ENCODE measurements around the gene MIF4GD. TPM values are rescaled to one million over a fixed set of nuclear protein-coding genes. Genes with fewer than 3 reads are reported as not detected.

Gene MIF4GD
- total and polyA plus RNA-seq, 9 of the 15 experiments (the other 6 are each of a cell fraction or from before 2014, with no cell fraction given) = 11.8 to 63.8 (median 28.1) TPM

DNA sequence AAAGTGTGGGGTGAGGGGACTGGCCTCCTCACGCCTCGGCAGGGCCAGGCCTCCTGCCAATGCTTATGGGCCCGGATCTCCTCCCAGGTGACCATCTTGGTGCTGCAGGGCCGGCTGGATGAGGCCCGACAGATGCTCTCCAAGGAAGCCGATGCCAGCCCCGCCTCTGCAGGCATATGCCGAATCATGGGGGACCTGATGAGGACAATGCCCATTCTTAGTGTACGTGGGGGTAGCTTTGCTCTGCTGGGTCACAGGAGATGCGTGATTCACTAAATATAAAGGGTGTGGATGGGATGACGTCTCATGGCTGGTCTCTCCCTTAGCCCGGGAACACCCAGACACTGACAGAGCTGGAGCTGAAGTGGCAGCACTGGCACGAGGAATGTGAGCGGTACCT lies 46.0 kb downstream of the MIF4GD start:
- ChIA-PET CTCF (ENCODE audit: low intra/inter-chr PET ratio) (no interaction called here), POLR2A (interaction anchor here (0.8 to 1.9 kb wide), 5 partner anchors 10 to 154 kb away, joined by 3 to 6 read pairs (median 4); partner anchors contain the start of gene MRPS7)
- Histone ChIP-seq H2AFZ (ENCODE audit: low read depth, low read length) (no peak overlapping the region), H3K9ac (ENCODE audit: insufficient read depth in 1 of 2, low read depth in 2 of 2, low read length in 2 of 2) (0 out of 4 replicates have a peak overlapping the region, but pooled peaks of 1 of the 2 experiments have one; percentile 41), H3K36me3 (ENCODE audit: control insufficient read depth, insufficient read depth, low read length) (peaks cover 78% of the 10 kb centered on the region), H3K27ac (ENCODE audit: extremely low read depth, low read depth, low read length) (no peak overlapping the region), H3K79me2 (ENCODE audit: control insufficient read depth, insufficient read depth, low read length) (0 out of 3 replicates have a peak, but pooled peaks cover 5% of the 10 kb centered on the region), H3K27me3 (ENCODE audit: control insufficient read depth in 2 of 2, insufficient read depth in 2 of 2, low read length in 2 of 2) (no peaks in the 10 kb centered on the region), H3K4me1 (replicated peaks in 1 of 2; ENCODE audit: control insufficient read depth in 2 of 2, insufficient read depth in 2 of 2, low read length in 2 of 2) (no peaks in the 10 kb centered on the region), H3K4me2 (ENCODE audit: insufficient read depth, low read length) (no peak overlapping the region), H3K9me1 (ENCODE audit: control insufficient read depth, insufficient read depth, low read length) (no peaks in the 10 kb centered on the region), H3K9me3 (replicated peaks; ENCODE audit: control insufficient read depth, insufficient read depth, low read depth, low read length) (no peaks in the 10 kb centered on the region), H4K20me1 (replicated peaks; ENCODE audit: control insufficient read depth, insufficient read depth, low read length) (no peaks in the 10 kb centered on the region), H3K4me3 (no peak overlapping the region)
- no peak for DNase-seq (ENCODE audit: extremely low read depth in 1 of 4, low spot score in 3 of 4)
- FAIRE-seq = no peak
- WGBS (ENCODE audit: insufficient coverage, low coverage, missing lambda C conversion rate) = 90% methylated on average over 14 of the region's 14 CpGs
- in situ Hi-C loops (cut with MboI) (no loop called here), intact Hi-C loops (cut with micrococcal nuclease) (no loop called here)
- BruUV-seq (replicated peaks) = no TSS peak
- TF ChIP-seq TAL1 (IDR thresholded peaks at IDR 0.05) = no peak
- peak; percentile 49; the same call in 1 of the 2 replicates for TF ChIP-seq IRF2 (CRISPR knock-in tag; IDR thresholded peaks at IDR 0.05)
- TF ChIP-seq WHSC1 (IDR thresholded peaks at IDR 0.05; ENCODE audit: low read length) = no peak
- ATAC-seq = no peak

DNA sequence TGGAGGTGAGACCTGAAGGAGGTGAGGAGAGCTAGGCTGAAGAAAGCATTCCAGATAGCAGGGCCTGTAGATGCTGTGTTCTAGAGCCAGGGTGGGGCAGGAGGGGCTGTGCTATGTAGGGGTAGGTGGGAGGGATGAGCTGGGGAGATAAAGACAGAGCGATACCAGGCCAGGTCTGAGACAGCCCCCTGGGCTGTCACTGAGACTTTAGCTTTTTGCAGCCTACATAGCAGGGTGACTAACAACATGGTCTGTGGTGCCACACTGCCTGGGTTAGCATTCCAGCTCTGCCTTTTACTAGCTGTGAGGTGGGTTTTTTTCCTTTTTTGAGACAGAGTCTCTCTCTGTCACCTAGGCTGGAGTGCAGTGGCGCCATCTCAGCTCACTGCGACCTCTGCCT lies 51.2 kb downstream of the MIF4GD start:
- DNase-seq (ENCODE audit: extremely low read depth in 1 of 4, low spot score in 3 of 4) (peak in 3 of 4 experiments; percentile 11 to 20 (median 20)), ATAC-seq (peak; percentile 54), FAIRE-seq (no peak)
- WGBS (ENCODE audit: insufficient coverage, low coverage, missing lambda C conversion rate) = 77% methylated on average over 3 of the region's 3 CpGs
- BruUV-seq (replicated peaks) = no TSS peak
- Histone ChIP-seq H3K4me3 (no peak overlapping the region), H3K27ac (ENCODE audit: extremely low read depth, low read depth, low read length) (no peak overlapping the region), H2AFZ (ENCODE audit: low read depth, low read length) (no peak overlapping the region), H3K4me2 (ENCODE audit: insufficient read depth, low read length) (no peak overlapping the region), H3K27me3 (ENCODE audit: control insufficient read depth in 2 of 2, insufficient read depth in 2 of 2, low read length in 2 of 2) (no peaks in the 10 kb centered on the region), H3K9me3 (replicated peaks; ENCODE audit: control insufficient read depth, insufficient read depth, low read depth, low read length) (no peaks in the 10 kb centered on the region), H3K4me1 (replicated peaks in 1 of 2; ENCODE audit: control insufficient read depth in 2 of 2, insufficient read depth in 2 of 2, low read length in 2 of 2) (no peaks in the 10 kb centered on the region), H3K9ac (ENCODE audit: insufficient read depth in 1 of 2, low read depth in 2 of 2, low read length in 2 of 2) (no peak overlapping the region), H4K20me1 (replicated peaks; ENCODE audit: control insufficient read depth, insufficient read depth, low read length) (0 out of 2 replicates have a peak, but pooled peaks cover 2% of the 10 kb centered on the region), H3K9me1 (ENCODE audit: control insufficient read depth, insufficient read depth, low read length) (no peaks in the 10 kb centered on the region), H3K79me2 (ENCODE audit: control insufficient read depth, insufficient read depth, low read length) (0 out of 3 replicates have a peak, but pooled peaks cover 5% of the 10 kb centered on the region), H3K36me3 (ENCODE audit: control insufficient read depth, insufficient read depth, low read length) (peaks cover 77% of the 10 kb centered on the region)
- ChIA-PET POLR2A (interaction anchor here (0.7 to 4.3 kb wide), 8 partner anchors 8 to 259 kb away, joined by 3 to 25 read pairs (median 5); partner anchors contain the start of genes GGA3 and NUP85), CTCF (ENCODE audit: low intra/inter-chr PET ratio) (no interaction called here)
- in situ Hi-C loops (cut with MboI) (no loop called here), intact Hi-C loops (cut with micrococcal nuclease) (no loop called here)
- TF ChIP-seq, protein P1, sequence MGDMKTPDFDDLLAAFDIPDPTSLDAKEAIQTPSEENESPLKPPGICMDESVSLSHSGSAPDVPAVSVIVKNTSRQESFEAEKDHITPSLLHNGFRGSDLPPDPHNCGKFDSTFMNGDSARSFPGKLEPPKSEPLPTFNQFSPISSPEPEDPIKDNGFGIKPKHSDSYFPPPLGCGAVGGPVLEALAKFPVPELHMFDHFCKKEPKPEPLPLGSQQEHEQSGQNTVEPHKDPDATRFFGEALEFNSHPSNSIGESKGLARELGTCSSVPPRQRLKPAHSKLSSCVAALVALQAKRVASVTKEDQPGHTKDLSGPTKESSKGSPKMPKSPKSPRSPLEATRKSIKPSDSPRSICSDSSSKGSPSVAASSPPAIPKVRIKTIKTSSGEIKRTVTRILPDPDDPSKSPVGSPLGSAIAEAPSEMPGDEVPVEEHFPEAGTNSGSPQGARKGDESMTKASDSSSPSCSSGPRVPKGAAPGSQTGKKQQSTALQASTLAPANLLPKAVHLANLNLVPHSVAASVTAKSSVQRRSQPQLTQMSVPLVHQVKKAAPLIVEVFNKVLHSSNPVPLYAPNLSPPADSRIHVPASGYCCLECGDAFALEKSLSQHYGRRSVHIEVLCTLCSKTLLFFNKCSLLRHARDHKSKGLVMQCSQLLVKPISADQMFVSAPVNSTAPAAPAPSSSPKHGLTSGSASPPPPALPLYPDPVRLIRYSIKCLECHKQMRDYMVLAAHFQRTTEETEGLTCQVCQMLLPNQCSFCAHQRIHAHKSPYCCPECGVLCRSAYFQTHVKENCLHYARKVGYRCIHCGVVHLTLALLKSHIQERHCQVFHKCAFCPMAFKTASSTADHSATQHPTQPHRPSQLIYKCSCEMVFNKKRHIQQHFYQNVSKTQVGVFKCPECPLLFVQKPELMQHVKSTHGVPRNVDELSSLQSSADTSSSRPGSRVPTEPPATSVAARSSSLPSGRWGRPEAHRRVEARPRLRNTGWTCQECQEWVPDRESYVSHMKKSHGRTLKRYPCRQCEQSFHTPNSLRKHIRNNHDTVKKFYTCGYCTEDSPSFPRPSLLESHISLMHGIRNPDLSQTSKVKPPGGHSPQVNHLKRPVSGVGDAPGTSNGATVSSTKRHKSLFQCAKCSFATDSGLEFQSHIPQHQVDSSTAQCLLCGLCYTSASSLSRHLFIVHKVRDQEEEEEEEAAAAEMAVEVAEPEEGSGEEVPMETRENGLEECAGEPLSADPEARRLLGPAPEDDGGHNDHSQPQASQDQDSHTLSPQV (IDR thresholded peaks at IDR 0.05) = no peak
- TF ChIP-seq POLR2A (conservative IDR thresholded peaks at IDR 0.05) = 0 out of 2 replicates have a peak, but pooled peaks have one; percentile 21

Data from K562 (cell line).